Gastrocnemius medialis (tissue), 4 donors: ENCODE measurements around the gene UHRF1.

ENCODE experiments used
- CTCF ChIP-seq, 5 experiments: fragments of 450-650 bp in 3 of 5; fragments of 200-600 bp in 2 of 5; sonication (generic) in 2 of 5; IDR thresholded peaks in 4 of 5; conservative IDR thresholded peaks in 1 of 5; 1 replicate in 4 of 5; 2 replicates in 1 of 5; pipeline ENCODE4 v1.5.1; 2016 to 2019; ENCODE audit warnings: antibody characterized with exemption in 5 of 5, mild to moderate bottlenecking in 3 of 5, moderate library complexity in 3 of 5
- POLR2A ChIP-seq, 2 donors: fragments of 450-650 bp; IDR thresholded peaks; one replicate each; pipeline ENCODE4 v1.6.1; 2017; ENCODE audit warnings: antibody characterized with exemption in 2 of 2, mild to moderate bottlenecking in 2 of 2, moderate library complexity in 2 of 2

GRCh38 chr19:5005096-5005495 lies 95.8 kb downstream of the UHRF1 start:
- TF ChIP-seq POLR2A (IDR thresholded peaks at IDR 0.05) (no peak), CTCF (IDR thresholded peaks at IDR 0.05 in 4 of 5, conservative IDR thresholded peaks at IDR 0.05 in 1 of 5) (no peak)
